Testis (tissue), 2 donors: Measurements from ENCODE around the gene HMCN1.

Experiments used
- POLR2A ChIP-seq: fragments of 450-650 bp; IDR thresholded peaks from one replicate; pipeline ENCODE4 v1.6.1; 2017; ENCODE audit warnings: antibody characterized with exemption, mild to moderate bottlenecking, moderate library complexity
- TF ChIP-seq, protein P1 (sequence below), 3 experiments: fragments of 450-650 bp in 2 of 3; fragments of 200-600 bp in 1 of 3; sonication (generic) in 1 of 3; IDR thresholded peaks; one replicate each; pipeline ENCODE4 v1.5.1; 2016 to 2019; ENCODE audit warnings: antibody characterized with exemption in 3 of 3, mild to moderate bottlenecking in 2 of 3, moderate library complexity in 1 of 3

DNA sequence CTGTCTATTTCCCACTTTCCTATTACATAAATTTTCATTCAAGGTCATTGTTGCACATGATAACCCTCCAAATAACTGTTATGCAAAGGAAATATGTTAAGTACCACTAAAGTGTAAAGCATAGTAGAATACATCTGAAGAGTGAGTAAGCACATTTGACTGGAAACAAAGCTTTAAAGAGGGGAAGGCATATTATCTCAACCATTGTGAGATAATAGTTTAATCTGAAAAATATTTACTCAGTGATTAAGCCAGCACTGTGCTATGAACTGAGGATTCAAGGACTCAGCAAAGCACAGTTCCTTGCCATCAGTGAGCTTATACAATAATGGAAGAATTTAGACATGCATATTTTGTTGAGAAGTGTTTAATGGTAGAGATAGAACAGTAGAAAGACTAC is 127.4 kb downstream of the HMCN1 start:
- TF ChIP-seq, protein P1, sequence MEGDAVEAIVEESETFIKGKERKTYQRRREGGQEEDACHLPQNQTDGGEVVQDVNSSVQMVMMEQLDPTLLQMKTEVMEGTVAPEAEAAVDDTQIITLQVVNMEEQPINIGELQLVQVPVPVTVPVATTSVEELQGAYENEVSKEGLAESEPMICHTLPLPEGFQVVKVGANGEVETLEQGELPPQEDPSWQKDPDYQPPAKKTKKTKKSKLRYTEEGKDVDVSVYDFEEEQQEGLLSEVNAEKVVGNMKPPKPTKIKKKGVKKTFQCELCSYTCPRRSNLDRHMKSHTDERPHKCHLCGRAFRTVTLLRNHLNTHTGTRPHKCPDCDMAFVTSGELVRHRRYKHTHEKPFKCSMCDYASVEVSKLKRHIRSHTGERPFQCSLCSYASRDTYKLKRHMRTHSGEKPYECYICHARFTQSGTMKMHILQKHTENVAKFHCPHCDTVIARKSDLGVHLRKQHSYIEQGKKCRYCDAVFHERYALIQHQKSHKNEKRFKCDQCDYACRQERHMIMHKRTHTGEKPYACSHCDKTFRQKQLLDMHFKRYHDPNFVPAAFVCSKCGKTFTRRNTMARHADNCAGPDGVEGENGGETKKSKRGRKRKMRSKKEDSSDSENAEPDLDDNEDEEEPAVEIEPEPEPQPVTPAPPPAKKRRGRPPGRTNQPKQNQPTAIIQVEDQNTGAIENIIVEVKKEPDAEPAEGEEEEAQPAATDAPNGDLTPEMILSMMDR (IDR thresholded peaks at IDR 0.05): no peak
- no peak for TF ChIP-seq POLR2A
